K562 (cell line): ENCODE data around the gene BRMS1. TPM values are rescaled to one million over a fixed set of nuclear protein-coding genes. Genes with fewer than 3 reads are reported as not detected.

ENCODE experiments used
- CCNT2 ChIP-seq: IDR thresholded peaks from 2 replicates; pipeline ENCODE4 v1.6.1; 2011; ENCODE audit warnings: borderline replicate concordance, low read depth, mild to moderate bottlenecking, moderate library complexity, mixed read lengths, low read length; ENCODE audit not compliant: insufficient read length; ENCODE audit errors: extremely low read depth
- CHD1 ChIP-seq: fragments of 200-600 bp; sonication (generic); IDR thresholded peaks from one replicate; pipeline ENCODE4 v1.6.1; 2012; ENCODE audit warnings: mild to moderate bottlenecking, moderate library complexity, low read length, inconsistent platforms
- CTCF ChIP-seq, 3 experiments: IDR thresholded peaks in 2 of 3; conservative IDR thresholded peaks in 1 of 3; 2 replicates each; pipeline ENCODE4 v1.5.1; 2011 to 2012; ENCODE audit warnings: low read length in 3 of 3, mild to moderate bottlenecking in 3 of 3, control low read depth in 2 of 3, improper control_type of control experiment in 1 of 3, inconsistent platforms in 1 of 3, low read depth in 1 of 3, mixed read lengths in 1 of 3, moderate library complexity in 1 of 3; ENCODE audit not compliant: insufficient read depth in 2 of 3
- HMGXB4 ChIP-seq: sonication (generic); formaldehyde crosslinking; IDR thresholded peaks from 2 replicates; pipeline ENCODE4 v1.8.1; 2023; ENCODE audit warnings: mild to moderate bottlenecking, missing genetic modification reagents
- MBD2 ChIP-seq: sonication (generic); IDR thresholded peaks from 2 replicates; pipeline ENCODE4 v1.6.1; 2016; ENCODE audit warnings: low read depth, borderline replicate concordance
- NRF1 ChIP-seq, 2 experiments: fragments of 450-650 bp; IDR thresholded peaks in 1 of 2; conservative IDR thresholded peaks in 1 of 2; 2 replicates each; pipeline ENCODE4 v1.6.1; 2014; ENCODE audit warnings: mild to moderate bottlenecking in 2 of 2
- POLR2A ChIP-seq: fragments of 450-650 bp; conservative IDR thresholded peaks from 2 replicates; pipeline ENCODE4 v1.6.1; 2016
- POLR2G ChIP-seq: fragments of 200-400 bp; formaldehyde crosslinking; IDR thresholded peaks from 2 replicates; pipeline ENCODE4 v1.6.1; 2017; ENCODE audit warnings: low read depth, mild to moderate bottlenecking, antibody characterized with exemption, low read length, moderate library complexity
- PRDM10 ChIP-seq: fragments of 450-650 bp; IDR thresholded peaks from 2 replicates; pipeline ENCODE4 v1.6.1; 2018; ENCODE audit not compliant: partially characterized antibody
- TAF1 ChIP-seq: IDR thresholded peaks from 2 replicates; pipeline ENCODE4 v1.6.1; 2011; ENCODE audit warnings: mild to moderate bottlenecking, low read length, moderate library complexity; ENCODE audit not compliant: insufficient read depth, control insufficient read depth, severe bottlenecking; ENCODE audit errors: extremely low read depth
- ZBTB17 ChIP-seq: fragments of 450-650 bp; formaldehyde crosslinking; IDR thresholded peaks from 2 replicates; pipeline ENCODE4 v1.4.0; 2020; ENCODE audit warnings: mild to moderate bottlenecking
- ZBTB2 ChIP-seq: fragments of 450-650 bp; IDR thresholded peaks from 2 replicates; pipeline ENCODE4 v1.6.1; 2016; ENCODE audit warnings: antibody characterized with exemption
- ZBTB9 ChIP-seq: fragments of 450-650 bp; formaldehyde crosslinking; IDR thresholded peaks from 2 replicates; pipeline ENCODE4 v1.4.0; 2020; ENCODE audit warnings: mild to moderate bottlenecking, moderate library complexity
- polyA plus RNA-seq, 8 experiments: library from polyadenylated mRNA; depleted of rRNA in 4 of 8; stranded (reverse) in 5 of 8; unstranded in 3 of 8; fragments of >200 nt; fragmentation: Nextera tagmentation in 2 of 8; fragmentation: Illumina TruSeq in 1 of 8; extraction: Ambion mirVana in 2 of 8; extraction: Trizol in 1 of 8; gene quantifications; 2 replicates each; pipeline versions ENCODE4 v1.2.1 to v1.2.3, GENCODE V29; 2011 to 2014; ENCODE audit warnings: inconsistent platforms in 1 of 8, missing spikeins in 1 of 8
- total RNA-seq, 7 experiments: library from RNA; depleted of rRNA in 6 of 7; stranded (reverse); fragments of >200 nt in 6 of 7; fragmentation: Illumina TruSeq in 2 of 7; extraction: Trizol in 2 of 7; gene quantifications; 2 replicates each; pipeline versions ENCODE4 v1.2.1 to v1.2.3, GENCODE V29; 2011 to 2021; ENCODE audit warnings: low replicate concordance in 1 of 7

The BRMS1 gene
- total and polyA plus RNA-seq, 9 of the 15 experiments (the other 6 are each of a cell fraction or from before 2014, with no cell fraction given): 2.2 to 78.8 (median 33.4) TPM

- TF ChIP-seq PRDM10: peak; percentile 15
- TF ChIP-seq ZBTB9: peak; percentile 68; the same call in 1 of the 2 replicates
- TF ChIP-seq POLR2A: peak; percentile 91
- TF ChIP-seq MBD2: peak; percentile 98
- peak; percentile 65 for TF ChIP-seq CCNT2
- peak; percentile 53 for TF ChIP-seq TAF1
- TF ChIP-seq ZBTB17 (CRISPR knock-in tag): peak; percentile 28; the same call in 1 of the 2 replicates
- TF ChIP-seq CTCF (IDR thresholded peaks at IDR 0.05 in 2 of 3, conservative IDR thresholded peaks at IDR 0.05 in 1 of 3; ENCODE audit: insufficient read depth in 2 of 3, low read depth in 1 of 3, low read length in 3 of 3): peak in 2 of 3 experiments; percentile 30 to 39; a peak in 4 of 6 replicates
- peak; percentile 99 for TF ChIP-seq POLR2G
- peak; percentile 74; the same call in 1 of the 2 replicates for TF ChIP-seq HMGXB4 (CRISPR knock-in tag)
- peak; percentile 71 for TF ChIP-seq CHD1
- TF ChIP-seq ZBTB2: peak; percentile 90
- peak; percentile 96 to 97 for TF ChIP-seq NRF1 (conservative IDR thresholded peaks at IDR 0.05 in 1 of 2, IDR thresholded peaks at IDR 0.05 in 1 of 2)
Observed at GRCh38 chr11:66288671-66289547, 56.0 kb downstream of the BRMS1 start, which contains the start of gene YIF1A (continued).
